Activated CD8-positive, alpha-beta memory T cell treated with anti-CD3 and anti-CD28 coated beads, Interleukin-2, amount 50 U/mL, for 1 hour (primary cell): ENCODE results near the gene SYT15B.
"Not testable (repeated sequence)": the region's sequence is repeated elsewhere in the genome, so short reads cannot be mapped to it uniquely, and the experiment has no call there.

Source experiments
- DNase-seq: peaks from one replicate; pipeline ENCODE4 v3.0.0-alpha.2; 2020; ENCODE audit errors: extremely low read depth

Gene SYT15B

GRCh38 chr10:47725740-47726139 is 37.7 kb downstream of the SYT15B start:
- not testable (repeated sequence) for DNase-seq

- DNase-seq: not testable (repeated sequence)
These were observed 38.3 kb downstream of the SYT15B start for GRCh38 chr10:47725047-47725446.

GRCh38 chr10:47724119-47724518 is 39.3 kb downstream of the SYT15B start:
- not testable (repeated sequence) for DNase-seq

- not testable (repeated sequence) for DNase-seq
These were observed 40.0 kb downstream of the SYT15B start for GRCh38 chr10:47723362-47723761.

GRCh38 chr10:47717011-47717769 is 46.2 kb downstream of the SYT15B start:
- DNase-seq: not testable (repeated sequence)
